Measurements from ENCODE around the gene KIR3DL1.
"Not testable (repeated sequence)": the region's sequence is repeated elsewhere in the genome, so short reads cannot be mapped to it uniquely, and the experiment has no call there.

KIR3DL1 gene

GRCh38 chr19:54816251-54816650 lies at the start of gene KIR3DL1:
Gene KIR3DL1 (plus strand): TSS chr19:54816468.
- not testable (repeated sequence) for H3K4me3 ChIP-seq (replicated peaks in 1 of 2; ENCODE audit: low read depth in 2 of 2, low read length in 2 of 2); DNase-seq (ENCODE audit: low read depth in 2 of 2)

- DNase-seq (ENCODE audit: low read depth in 2 of 2): not testable (repeated sequence)
Measured at GRCh38 chr19:54769646-54770045, 46.6 kb upstream of the KIR3DL1 start, which contains the start of gene KIR2DL1. Gene KIR2DL1 (plus strand): TSS chr19:54769793. CDS start chr19:54769851, 58 bp downstream.

GRCh38 chr19:54770511-54770910 lies 45.8 kb upstream of the KIR3DL1 start:
- DNase-seq (ENCODE audit: low read depth in 2 of 2); H3K4me3 ChIP-seq (replicated peaks in 1 of 2; ENCODE audit: low read depth in 2 of 2, low read length in 2 of 2): not testable (repeated sequence)

More at GRCh38 chr19:54769646-54770045, 46.6 kb upstream of the KIR3DL1 start, which contains the start of gene KIR2DL1:
- H3K4me3 ChIP-seq (replicated peaks in 1 of 2; ENCODE audit: low read depth in 2 of 2, low read length in 2 of 2): not testable (repeated sequence)

GRCh38 chr19:54771018-54771960 lies 45.0 kb upstream of the KIR3DL1 start:
- DNase-seq (ENCODE audit: low read depth in 2 of 2): peak in 1 of 2 donors; percentile 3
- not testable (repeated sequence) for H3K4me3 ChIP-seq (replicated peaks in 1 of 2; ENCODE audit: low read depth in 2 of 2, low read length in 2 of 2)

GRCh38 chr19:54772666-54773065 lies 43.6 kb upstream of the KIR3DL1 start:
- DNase-seq (ENCODE audit: low read depth in 2 of 2): not testable (repeated sequence)

GRCh38 chr19:54775095-54775815 lies 41.0 kb upstream of the KIR3DL1 start:
- H3K4me3 ChIP-seq (replicated peaks in 1 of 2; ENCODE audit: low read depth in 2 of 2, low read length in 2 of 2); DNase-seq (ENCODE audit: low read depth in 2 of 2): not testable (repeated sequence)

More at GRCh38 chr19:54772666-54773065, 43.6 kb upstream of the KIR3DL1 start:
- not testable (repeated sequence) for H3K4me3 ChIP-seq (replicated peaks in 1 of 2; ENCODE audit: low read depth in 2 of 2, low read length in 2 of 2)

- not testable (repeated sequence) for H3K4me3 ChIP-seq (replicated peaks in 1 of 2; ENCODE audit: low read depth in 2 of 2, low read length in 2 of 2); DNase-seq (ENCODE audit: low read depth in 2 of 2)
Measured at GRCh38 chr19:54775830-54776229, 40.4 kb upstream of the KIR3DL1 start.

- not testable (repeated sequence) for DNase-seq (ENCODE audit: low read depth in 2 of 2)
Measured at GRCh38 chr19:54777851-54778250, 38.4 kb upstream of the KIR3DL1 start.

GRCh38 chr19:54778896-54779295 lies 37.4 kb upstream of the KIR3DL1 start:
- not testable (repeated sequence) for DNase-seq (ENCODE audit: low read depth in 2 of 2); H3K4me3 ChIP-seq (replicated peaks in 1 of 2; ENCODE audit: low read depth in 2 of 2, low read length in 2 of 2)

More at GRCh38 chr19:54777851-54778250, 38.4 kb upstream of the KIR3DL1 start:
- H3K4me3 ChIP-seq (replicated peaks in 1 of 2; ENCODE audit: low read depth in 2 of 2, low read length in 2 of 2): not testable (repeated sequence)

- not testable (repeated sequence) for H3K4me3 ChIP-seq (replicated peaks in 1 of 2; ENCODE audit: low read depth in 2 of 2, low read length in 2 of 2); DNase-seq (ENCODE audit: low read depth in 2 of 2)
Measured at GRCh38 chr19:54782916-54783315, 33.4 kb upstream of the KIR3DL1 start.

- not testable (repeated sequence) for H3K4me3 ChIP-seq (replicated peaks in 1 of 2; ENCODE audit: low read depth in 2 of 2, low read length in 2 of 2); DNase-seq (ENCODE audit: low read depth in 2 of 2)
Measured at GRCh38 chr19:54786091-54786723, 30.1 kb upstream of the KIR3DL1 start.

- DNase-seq (ENCODE audit: low read depth in 2 of 2): not testable (repeated sequence)
Measured at GRCh38 chr19:54788154-54788553, 28.1 kb upstream of the KIR3DL1 start.

GRCh38 chr19:54790711-54791110 lies 25.6 kb upstream of the KIR3DL1 start:
- no peak for DNase-seq (ENCODE audit: low read depth in 2 of 2)
- no peak for TF ChIP-seq CTCF (IDR thresholded peaks at IDR 0.05; ENCODE audit: low read depth, low read length)
- no peak overlapping the region for H3K4me3 ChIP-seq (replicated peaks in 1 of 2; ENCODE audit: low read depth in 2 of 2, low read length in 2 of 2)

More at GRCh38 chr19:54788154-54788553, 28.1 kb upstream of the KIR3DL1 start:
- not testable (repeated sequence) for H3K4me3 ChIP-seq (replicated peaks in 1 of 2; ENCODE audit: low read depth in 2 of 2, low read length in 2 of 2)

All from cardiac fibroblast (primary cell).